ENCODE measurements around the gene EMC9.

DNA sequence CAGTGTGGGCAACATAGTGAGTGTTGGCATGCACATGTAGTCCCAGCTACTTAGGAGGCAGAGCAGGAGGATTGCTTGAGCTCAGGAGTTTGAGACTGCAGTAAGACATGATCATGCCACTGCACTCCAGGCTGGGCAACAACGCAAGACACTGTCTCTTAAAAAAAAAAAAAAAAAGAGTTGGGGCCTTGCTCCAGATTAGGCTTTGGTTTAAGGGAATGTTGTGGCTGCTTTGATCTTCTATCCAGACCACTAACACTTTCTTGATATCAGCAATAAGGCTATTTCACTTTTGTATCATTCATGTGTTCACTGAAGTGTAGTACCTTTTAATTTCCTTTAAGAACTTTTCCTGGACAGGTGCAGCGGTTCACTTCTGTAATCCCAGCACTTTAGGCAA is 13.7 kb downstream of the EMC9 start:
- TF ChIP-seq, protein P1, sequence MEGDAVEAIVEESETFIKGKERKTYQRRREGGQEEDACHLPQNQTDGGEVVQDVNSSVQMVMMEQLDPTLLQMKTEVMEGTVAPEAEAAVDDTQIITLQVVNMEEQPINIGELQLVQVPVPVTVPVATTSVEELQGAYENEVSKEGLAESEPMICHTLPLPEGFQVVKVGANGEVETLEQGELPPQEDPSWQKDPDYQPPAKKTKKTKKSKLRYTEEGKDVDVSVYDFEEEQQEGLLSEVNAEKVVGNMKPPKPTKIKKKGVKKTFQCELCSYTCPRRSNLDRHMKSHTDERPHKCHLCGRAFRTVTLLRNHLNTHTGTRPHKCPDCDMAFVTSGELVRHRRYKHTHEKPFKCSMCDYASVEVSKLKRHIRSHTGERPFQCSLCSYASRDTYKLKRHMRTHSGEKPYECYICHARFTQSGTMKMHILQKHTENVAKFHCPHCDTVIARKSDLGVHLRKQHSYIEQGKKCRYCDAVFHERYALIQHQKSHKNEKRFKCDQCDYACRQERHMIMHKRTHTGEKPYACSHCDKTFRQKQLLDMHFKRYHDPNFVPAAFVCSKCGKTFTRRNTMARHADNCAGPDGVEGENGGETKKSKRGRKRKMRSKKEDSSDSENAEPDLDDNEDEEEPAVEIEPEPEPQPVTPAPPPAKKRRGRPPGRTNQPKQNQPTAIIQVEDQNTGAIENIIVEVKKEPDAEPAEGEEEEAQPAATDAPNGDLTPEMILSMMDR (IDR thresholded peaks at IDR 0.05; ENCODE audit: low read depth, low read length, poor library complexity, severe bottlenecking) = no peak
- TF ChIP-seq EZH2phosphoT487 (IDR thresholded peaks at IDR 0.05; ENCODE audit: borderline replicate concordance, low read length) = no peak

Data from DOHH2 (cell line).